Fibroblast of lung (primary cell): Measurements from ENCODE around the gene MARF1.

Source experiments
- EZH2 ChIP-seq: IDR thresholded peaks from 2 replicates; pipeline ENCODE4 v1.5.1; 2012; ENCODE audit warnings: low read length, control low read depth, mild to moderate bottlenecking; ENCODE audit errors: missing control alignments
- TF ChIP-seq, protein P1 (sequence below), 2 donors: IDR thresholded peaks in 1 of 2; conservative IDR thresholded peaks in 1 of 2; 1 replicate in 1 of 2; 2 replicates in 1 of 2; pipeline ENCODE4 v1.5.1; 2011 to 2012; ENCODE audit warnings: low read length in 2 of 2, control low read depth in 1 of 2, inconsistent platforms in 1 of 2, low read depth in 1 of 2, mild to moderate bottlenecking in 1 of 2

DNA sequence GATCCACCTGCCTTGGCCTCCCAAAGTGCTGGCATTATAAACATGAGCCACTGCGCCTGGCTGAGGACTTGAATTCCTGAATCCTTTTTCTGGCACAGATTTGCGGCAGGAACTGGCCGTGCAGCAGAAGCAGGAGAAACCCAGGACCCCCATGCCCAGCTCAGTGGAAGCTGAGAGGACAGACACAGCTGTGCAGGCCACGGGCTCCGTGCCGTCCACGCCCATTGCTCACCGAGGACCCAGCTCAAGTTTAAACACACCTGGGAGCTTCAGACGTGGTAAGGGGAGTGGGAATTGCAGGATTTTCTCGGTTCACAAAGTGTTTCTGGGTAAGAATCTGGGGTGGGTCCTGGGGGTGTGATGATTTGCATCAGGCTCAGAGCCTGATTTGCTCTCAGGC, 48.1 kb upstream of the MARF1 start:
- TF ChIP-seq, protein P1, sequence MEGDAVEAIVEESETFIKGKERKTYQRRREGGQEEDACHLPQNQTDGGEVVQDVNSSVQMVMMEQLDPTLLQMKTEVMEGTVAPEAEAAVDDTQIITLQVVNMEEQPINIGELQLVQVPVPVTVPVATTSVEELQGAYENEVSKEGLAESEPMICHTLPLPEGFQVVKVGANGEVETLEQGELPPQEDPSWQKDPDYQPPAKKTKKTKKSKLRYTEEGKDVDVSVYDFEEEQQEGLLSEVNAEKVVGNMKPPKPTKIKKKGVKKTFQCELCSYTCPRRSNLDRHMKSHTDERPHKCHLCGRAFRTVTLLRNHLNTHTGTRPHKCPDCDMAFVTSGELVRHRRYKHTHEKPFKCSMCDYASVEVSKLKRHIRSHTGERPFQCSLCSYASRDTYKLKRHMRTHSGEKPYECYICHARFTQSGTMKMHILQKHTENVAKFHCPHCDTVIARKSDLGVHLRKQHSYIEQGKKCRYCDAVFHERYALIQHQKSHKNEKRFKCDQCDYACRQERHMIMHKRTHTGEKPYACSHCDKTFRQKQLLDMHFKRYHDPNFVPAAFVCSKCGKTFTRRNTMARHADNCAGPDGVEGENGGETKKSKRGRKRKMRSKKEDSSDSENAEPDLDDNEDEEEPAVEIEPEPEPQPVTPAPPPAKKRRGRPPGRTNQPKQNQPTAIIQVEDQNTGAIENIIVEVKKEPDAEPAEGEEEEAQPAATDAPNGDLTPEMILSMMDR (conservative IDR thresholded peaks at IDR 0.05 in 1 of 2, IDR thresholded peaks at IDR 0.05 in 1 of 2; ENCODE audit: low read depth in 1 of 2, low read length in 2 of 2): no peak
- TF ChIP-seq EZH2: no peak
